ENCODE results near the gene ABCA9.
"Not testable (repeated sequence)": the region's sequence is repeated elsewhere in the genome, so short reads cannot be mapped to it uniquely, and the experiment has no call there.

The ABCA9 gene

DNA sequence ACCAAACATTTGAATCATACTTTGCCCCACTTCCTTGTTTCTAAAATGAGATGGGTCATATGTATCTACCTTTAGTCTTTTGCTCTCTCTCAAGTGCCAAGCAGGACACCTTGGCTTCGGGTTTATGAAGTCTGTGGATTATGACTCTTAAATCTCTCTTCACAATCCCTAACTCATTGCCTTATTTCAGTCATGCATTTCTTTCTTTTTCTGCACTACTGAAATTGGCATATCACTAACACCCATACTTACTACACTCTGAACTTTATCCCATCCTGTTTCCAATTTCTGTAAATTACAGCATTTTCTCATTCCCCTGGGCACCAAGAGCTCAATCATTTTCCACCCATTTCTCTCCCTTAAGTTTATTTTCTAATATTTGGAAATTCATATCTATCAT is 42.0 kb downstream of the ABCA9 start:
- no peak for DNase-seq (ENCODE audit: low read depth)

DNA sequence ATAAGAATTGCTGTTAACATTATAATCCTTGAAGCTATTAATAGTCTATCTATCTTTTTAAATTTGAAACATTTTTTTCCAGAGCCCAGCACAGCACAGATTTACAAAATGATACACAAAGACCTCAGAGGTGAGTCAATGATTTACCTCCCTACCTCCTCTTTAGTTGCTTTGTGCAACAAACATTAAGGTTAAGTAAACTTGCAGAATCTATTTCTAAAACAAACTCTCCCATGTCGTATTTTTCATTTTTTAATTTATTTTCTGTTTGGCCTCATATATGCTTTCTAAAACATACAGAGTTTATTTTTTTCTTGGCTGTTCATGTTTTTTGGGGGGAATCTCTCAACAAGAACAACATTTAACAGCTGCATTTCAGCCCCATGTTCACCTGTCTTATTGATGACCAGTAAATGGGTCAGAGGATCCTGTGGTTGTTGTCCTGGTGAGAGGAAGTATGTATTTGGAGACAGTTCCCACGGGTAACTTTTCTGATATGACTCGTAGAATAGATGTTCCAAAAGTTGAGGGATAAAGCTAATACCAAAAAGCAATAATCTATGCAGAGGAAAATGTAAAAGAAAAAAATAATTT is 42.6 kb downstream of the ABCA9 start:
- no peak for DNase-seq (ENCODE audit: low read depth)

DNA sequence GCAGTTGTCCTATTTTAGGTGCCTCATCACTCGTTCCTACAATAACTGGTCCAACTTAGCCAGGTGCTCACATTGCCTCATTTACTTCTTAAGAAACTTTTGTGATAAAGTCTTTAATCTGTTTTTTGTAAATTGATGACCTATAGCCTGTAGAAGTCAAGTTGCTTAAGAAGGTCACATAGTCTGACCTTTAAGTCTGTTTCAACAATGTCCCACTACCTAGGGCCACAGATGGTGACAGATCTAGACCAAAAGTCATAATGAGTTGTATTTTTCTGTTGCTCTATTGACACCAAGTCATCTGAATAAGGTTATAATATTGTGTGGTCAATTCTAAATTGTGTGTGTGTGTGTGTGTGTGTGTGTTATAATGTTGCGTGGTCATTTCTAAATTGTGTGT is 45.1 kb downstream of the ABCA9 start:
- DNase-seq (ENCODE audit: low read depth) = no peak

- DNase-seq (ENCODE audit: low read depth) = no peak
Measured at GRCh38 chr17:69012895-69013805, 47.6 kb downstream of the ABCA9 start.

GRCh38 chr17:69009930-69010329 is 50.8 kb downstream of the ABCA9 start:
- DNase-seq (ENCODE audit: low read depth) = no peak

- not testable (repeated sequence) for DNase-seq (ENCODE audit: low read depth)
Measured at GRCh38 chr17:69004759-69005158, 56.0 kb downstream of the ABCA9 start.

GRCh38 chr17:68999743-69000142 is 61.0 kb downstream of the ABCA9 start:
- not testable (repeated sequence) for DNase-seq (ENCODE audit: low read depth)

- no peak for DNase-seq (ENCODE audit: low read depth)
Measured at GRCh38 chr17:68993112-68993511, 67.6 kb downstream of the ABCA9 start.

DNA sequence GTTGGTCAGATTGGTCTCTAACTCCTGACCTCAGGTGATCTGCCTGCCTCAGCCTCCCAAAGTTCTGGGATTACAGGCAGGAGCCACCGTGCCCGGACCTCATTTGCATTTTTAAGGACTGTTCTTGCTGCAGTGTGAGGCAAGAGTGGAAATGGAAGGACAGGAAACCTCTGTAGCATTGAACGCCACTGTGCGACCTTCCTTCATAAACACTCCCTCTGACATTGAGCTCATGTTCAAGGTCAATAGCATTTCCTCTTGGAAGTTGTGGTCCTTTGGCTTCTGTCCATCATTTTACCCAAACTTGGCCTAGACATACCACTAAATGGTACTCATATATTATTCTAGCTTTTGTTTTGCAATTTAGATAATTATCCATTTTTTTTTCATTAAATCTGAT is 72.8 kb downstream of the ABCA9 start:
- no peak for DNase-seq (ENCODE audit: low read depth)

DNA sequence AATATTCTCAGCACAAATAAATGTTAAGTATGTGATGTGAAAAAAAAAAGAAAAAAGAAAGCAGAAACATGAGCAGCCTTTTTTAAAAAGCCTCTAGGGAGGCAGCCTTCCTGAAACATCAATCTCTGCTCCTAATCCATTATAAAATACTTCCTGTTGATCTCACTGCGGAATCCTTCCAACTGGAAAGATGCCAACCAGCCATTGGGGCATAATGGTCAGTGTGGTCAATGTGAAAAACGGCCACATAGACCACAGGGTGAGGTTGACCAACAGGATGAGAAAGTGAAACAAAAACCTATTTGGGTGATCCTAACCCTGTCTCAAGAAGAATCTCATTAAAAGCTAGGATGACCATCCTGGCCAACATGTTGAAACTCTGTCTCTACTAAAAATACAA is 79.4 kb downstream of the ABCA9 start:
- DNase-seq (ENCODE audit: low read depth) = no peak

DNA sequence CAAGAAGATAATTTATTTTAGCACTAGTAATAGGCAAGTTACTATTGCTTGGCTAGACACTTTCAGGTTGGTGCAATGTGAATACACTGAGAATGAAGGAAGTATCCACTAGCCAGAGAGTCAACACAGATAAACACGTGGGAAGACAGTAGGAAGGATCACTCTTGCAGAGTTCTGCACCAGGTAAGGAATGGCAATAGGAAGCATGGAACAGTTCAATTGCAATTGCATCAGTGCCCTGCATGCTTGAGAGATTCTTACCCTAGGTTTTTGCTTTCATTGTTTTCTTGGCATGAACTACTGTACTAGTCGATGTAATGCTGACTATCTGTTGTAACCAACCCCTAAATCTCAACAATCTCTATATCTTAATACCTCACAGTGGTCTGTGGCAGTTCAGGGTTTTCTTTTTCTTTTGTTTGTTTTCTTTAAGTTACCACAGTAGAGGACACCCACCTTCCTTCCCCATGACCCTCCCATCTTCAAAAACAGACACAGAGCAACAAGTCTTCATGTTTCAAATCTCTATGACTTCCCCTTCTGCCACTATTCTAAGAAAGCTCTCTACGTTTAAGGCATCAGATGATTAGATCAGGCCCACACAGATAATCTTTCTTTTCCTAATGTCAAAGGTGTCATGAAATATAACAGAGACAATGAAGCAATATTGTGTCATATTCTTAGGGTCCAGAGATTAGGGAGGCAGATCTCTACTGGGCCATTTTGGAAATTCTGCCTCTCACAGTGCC is 87.5 kb downstream of the ABCA9 start:
- DNase-seq (ENCODE audit: low read depth) = no peak

- DNase-seq (ENCODE audit: low read depth) = no peak
Measured at GRCh38 chr17:68972119-68972704, 88.5 kb downstream of the ABCA9 start.

DNA sequence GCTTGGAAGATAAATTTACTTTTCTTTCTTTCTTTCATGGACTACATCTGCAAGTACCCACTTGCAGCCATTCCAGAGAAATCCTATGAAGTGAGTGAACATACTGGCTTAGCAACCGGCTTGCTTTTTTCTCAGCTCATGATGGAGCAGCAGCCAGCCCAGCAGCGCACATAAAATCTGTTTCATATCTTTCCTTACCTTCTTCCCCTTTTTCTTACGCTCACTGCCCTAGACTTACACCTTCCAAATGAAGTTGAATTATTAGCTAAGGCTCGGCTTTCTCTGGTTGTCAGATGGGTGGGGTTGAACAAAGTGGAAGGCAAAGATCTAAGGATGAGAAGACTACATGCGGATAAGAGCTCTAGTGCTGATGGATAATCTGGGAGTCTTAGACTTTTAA is 91.6 kb downstream of the ABCA9 start:
- no peak for DNase-seq (ENCODE audit: low read depth)

DNA sequence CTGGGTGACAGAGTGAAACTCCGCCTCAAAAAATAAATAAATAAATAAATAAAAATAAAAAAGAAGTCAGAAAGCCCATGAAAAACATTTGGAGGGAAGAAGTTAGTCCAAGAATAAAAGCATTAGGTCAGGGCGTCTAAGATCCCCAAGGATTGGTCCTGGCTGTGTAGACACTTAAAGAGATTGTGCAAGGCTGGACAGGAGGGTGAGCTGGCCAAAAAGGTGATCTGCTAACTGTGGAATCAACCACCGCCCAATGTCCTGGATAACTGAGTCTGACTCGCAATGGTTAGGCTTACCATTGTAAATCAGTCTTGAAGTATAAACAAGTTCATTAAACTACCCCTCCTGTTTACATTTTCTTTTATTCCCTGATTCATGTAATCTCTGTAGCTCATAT is 96.8 kb downstream of the ABCA9 start:
- DNase-seq (ENCODE audit: low read depth) = no peak

DNA sequence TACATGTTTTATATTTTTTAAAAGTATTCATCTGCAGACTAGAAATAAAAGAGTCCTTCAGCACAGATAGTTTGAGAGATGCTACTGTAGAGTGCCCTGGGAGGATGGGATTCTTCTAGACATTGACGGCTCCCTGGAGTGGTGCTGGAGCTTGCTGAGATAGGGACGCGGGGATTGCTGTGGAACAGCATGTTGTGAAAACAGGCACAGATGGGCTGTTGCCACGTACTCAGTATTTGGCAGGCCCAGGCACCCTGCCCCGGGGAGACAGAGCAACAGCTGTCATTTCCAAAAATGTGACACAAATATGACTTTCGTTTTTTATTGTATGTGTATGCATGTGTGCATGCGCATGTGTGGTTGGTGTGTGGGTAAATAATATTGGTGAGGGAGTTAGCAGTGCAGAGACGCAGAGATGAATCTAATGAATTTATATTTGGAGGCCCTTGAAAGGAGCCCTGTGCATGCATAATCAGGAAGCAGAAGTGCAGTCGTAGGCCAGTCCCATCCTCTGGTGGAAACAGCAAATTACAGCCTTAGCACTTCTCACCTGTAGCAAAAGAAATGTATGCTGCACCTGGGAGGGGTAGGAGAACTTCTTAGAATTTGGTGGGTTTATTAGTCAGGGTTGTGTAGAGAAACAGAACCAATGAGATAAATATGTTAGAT is 99.4 kb downstream of the ABCA9 start:
- no peak for DNase-seq (ENCODE audit: low read depth)

DNA sequence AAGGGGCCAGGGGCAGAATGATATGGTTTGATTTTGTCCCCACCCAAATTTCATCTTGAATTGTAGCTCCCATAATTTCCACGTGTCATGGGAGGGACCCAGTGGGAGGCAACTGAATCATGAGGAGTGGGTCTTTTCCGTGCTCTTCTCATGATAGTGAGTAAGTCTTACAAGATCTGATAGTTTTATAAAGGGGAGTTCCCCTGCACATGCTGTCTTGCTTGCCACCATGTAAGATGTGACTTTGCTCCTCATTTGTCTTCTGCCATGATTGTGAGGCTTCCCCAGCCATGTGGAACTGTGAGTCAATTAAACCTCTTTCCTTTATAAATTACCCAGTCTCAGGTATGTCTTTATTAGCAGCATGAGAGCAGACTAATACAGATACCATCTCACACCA is 101.6 kb downstream of the ABCA9 start:
- DNase-seq (ENCODE audit: low read depth) = not testable (repeated sequence)

DNA sequence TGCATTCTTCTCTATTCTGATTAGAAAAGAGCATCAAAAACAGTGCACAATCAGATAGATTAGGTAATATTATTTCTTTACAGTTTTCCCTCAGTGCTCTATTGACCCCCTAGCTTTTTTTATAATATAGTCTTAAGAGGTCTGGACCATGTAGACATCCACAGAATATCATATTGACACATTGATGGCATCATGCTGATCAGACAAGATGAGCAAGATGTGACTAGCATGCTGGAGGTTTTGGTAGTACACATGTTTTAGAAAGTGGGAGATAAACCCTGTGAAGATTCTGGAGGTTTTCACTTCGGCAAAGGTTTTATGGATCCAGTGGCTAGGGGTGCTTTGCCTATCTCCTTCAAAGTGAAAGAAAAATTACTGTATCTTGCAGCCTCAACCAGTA is 102.8 kb downstream of the ABCA9 start:
- DNase-seq (ENCODE audit: low read depth) = no peak

DNA sequence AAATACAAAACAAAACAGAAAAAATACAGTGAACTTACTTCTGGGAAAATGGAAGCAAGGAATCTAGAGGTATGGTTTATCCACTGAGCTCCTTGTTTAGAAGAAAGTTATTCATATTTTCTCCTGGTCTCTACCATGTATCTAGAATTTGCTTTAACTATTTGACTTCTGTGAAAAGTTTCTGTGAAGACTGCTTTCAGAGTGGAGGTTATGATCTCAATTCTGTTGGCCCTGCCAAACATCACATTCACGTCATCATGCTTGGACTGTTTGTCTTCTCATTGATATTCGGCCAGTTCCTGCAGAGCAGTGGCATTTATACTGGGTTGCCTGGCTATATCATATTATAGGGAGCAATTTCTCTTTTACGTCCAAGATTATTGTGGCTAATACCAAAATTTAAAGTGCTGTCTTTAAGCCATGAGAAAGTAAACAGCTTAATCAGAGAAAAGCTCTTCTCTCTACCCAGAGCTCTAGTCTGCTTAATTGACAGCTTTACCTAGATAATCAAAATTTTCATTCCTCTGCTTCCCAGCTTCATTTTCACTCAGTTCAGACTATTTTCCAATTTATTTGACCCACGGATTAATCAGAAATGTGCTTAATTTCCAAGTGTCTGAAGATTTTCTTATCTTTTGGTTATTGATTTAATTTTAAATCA is 105.4 kb downstream of the ABCA9 start, which contains the start of gene ABCA8:
TSS of gene ABCA8 (minus strand) at position 212 of the 661 bp plus-strand sequence. CDS start 13,358 bp downstream, outside the sequence.
- DNase-seq (ENCODE audit: low read depth) = no peak

DNA sequence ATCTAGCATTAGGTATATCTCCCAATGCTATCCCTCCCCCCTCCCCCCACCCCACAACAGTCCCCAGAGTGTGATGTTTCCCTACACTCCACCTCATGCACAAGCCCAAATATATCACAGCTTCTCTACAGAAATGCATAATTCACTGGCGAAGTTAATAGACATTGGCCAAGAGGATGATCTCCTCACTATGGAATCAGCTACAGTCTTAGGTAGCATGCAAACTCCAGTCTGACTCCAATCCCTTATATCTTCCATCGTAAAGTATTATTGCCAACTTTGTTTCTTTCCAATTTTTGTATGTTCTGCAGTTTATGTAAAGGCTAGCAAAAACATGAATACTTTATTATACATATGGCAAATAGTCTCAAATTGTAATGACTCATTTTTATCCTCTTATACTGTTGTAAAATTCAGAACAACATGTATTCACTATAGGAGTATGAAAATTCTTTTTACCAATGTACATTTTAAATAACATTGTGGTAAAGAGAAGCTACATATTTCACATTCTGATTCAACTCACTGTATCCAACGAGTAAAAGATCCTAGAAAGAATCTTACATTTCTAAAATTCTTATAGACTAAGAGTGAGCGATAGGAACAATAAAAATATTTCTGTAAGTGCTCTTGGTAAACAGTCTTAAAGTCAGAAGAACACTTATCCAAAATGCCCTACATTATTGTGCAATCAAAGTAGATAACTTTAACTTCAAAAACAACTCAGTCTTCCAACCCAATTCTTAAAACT is 106.4 kb downstream of the ABCA9 start:
- DNase-seq (ENCODE audit: low read depth) = no peak

DNA sequence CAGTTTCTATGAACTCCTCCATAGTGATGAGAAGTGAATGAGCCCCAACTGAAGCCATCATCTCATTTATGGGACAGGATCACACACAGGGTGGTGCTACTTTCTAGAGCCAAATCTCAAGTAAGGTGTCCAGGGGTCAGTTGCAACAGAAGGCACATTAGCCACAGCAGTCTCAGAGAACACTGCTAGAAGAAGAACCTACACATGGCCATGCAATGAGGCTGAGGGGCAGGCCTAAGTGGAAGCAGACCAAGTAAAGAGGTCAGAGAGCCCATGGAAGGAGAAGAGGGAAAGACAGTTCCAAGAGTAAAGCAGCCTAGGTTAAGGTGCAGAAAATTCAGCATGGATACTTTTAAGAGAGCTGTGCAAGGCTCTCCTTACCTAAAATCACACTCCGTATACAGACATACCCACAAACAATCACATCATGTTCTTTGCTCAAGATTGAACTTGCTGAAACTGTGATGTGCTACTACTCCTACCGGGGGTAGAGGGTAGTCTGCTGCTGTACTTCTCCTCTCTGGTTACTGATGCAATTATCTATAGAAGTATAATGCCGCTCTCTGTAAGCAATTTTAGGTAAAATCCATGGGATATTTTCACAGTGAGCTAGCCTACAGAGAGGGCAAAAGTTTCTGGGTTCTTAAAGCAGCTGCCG is 107.3 kb downstream of the ABCA9 start:
- no peak for DNase-seq (ENCODE audit: low read depth)

Measured in stimulated activated CD8-positive, alpha-beta memory T cell treated with anti-CD3 and anti-CD28 coated beads, Interleukin-15, amount 100 ng/mL, for 24 hours (primary cell).